Sigmoid colon (tissue), 7 donors: ENCODE measurements around the gene SLC2A1. TPM values are rescaled to one million over a fixed set of nuclear protein-coding genes. Genes with fewer than 3 reads are reported as not detected.

ENCODE experiments used
- DNase-seq: peaks from one replicate; pipeline ENCODE4 v3.0.0-alpha.2; 2019
- H3K27ac ChIP-seq, 4 donors: fragments of 200-600 bp; sonication (generic); one replicate each; pipeline ENCODE4 v1.5.1; 2016 to 2019; ENCODE audit warnings: mild to moderate bottlenecking in 1 of 4
- H3K27me3 ChIP-seq, 3 donors: fragments of 200-600 bp; sonication (generic); one replicate each; pipeline ENCODE4 v1.5.1; 2019; ENCODE audit warnings: mild to moderate bottlenecking in 1 of 3
- H3K36me3 ChIP-seq, 4 donors: fragments of 200-600 bp; sonication (generic); one replicate each; pipeline ENCODE4 v1.5.1; 2016 to 2019
- H3K4me1 ChIP-seq, 4 donors: fragments of 200-600 bp; sonication (generic); one replicate each; pipeline ENCODE4 v1.5.1; 2017 to 2019
- H3K4me3 ChIP-seq, 4 donors: fragments of 200-600 bp; sonication (generic); one replicate each; pipeline ENCODE4 v1.5.1; 2017 to 2019; ENCODE audit warnings: mild to moderate bottlenecking in 2 of 4, moderate library complexity in 1 of 4
- H3K9me3 ChIP-seq, 4 donors: fragments of 200-600 bp in 3 of 4; sonication (generic) in 3 of 4; one replicate each; pipeline versions ENCODE4 v1.5.1 to v1.6.1; 2013 to 2019
- CTCF ChIP-seq, 4 experiments: fragments of 450-650 bp in 3 of 4; fragments of 200-600 bp in 1 of 4; IDR thresholded peaks; one replicate each; pipeline ENCODE4 v1.5.1; 2016 to 2019; ENCODE audit warnings: antibody characterized with exemption in 4 of 4, mild to moderate bottlenecking in 3 of 4, moderate library complexity in 2 of 4
- EP300 ChIP-seq, 4 donors: sonication (generic); formaldehyde crosslinking; IDR thresholded peaks; one replicate each; pipeline ENCODE4 v1.6.1; 2017; ENCODE audit warnings: antibody characterized with exemption in 4 of 4
- POLR2A ChIP-seq, 2 donors: fragments of 450-650 bp; IDR thresholded peaks; one replicate each; pipeline ENCODE4 v1.6.1; 2016; ENCODE audit warnings: antibody characterized with exemption in 2 of 2, mild to moderate bottlenecking in 2 of 2, moderate library complexity in 2 of 2
- POLR2AphosphoS5 ChIP-seq, 4 donors: sonication (generic); formaldehyde crosslinking; IDR thresholded peaks; one replicate each; pipeline ENCODE4 v1.6.1; 2017; ENCODE audit warnings: antibody characterized with exemption in 4 of 4
- WGBS, 2 donors: extraction: QIAGEN DNeasy Blood & Tissue Kit; methylation state at CpG; one replicate each; pipeline ENCODE4 v1.1.7; 2013; 5-methylcytosine and 5-hydroxymethylcytosine counted together
- intact Hi-C: fragments of 100-400 bp; cut with DNase I; formaldehyde crosslinking; loops from one replicate; pipeline ENCODE4 v1.15.1; 2023
- polyA plus RNA-seq, 3 donors: library from polyadenylated mRNA; stranded (reverse); fragments of 200-250 nt; gene quantifications; one replicate each; pipeline ENCODE4 v1.2.3, GENCODE V29; 2013
- total RNA-seq, 4 donors: library from RNA; depleted of rRNA; stranded (reverse); fragments of >200 nt; gene quantifications; one replicate each; pipeline ENCODE4 v1.1.0, GENCODE V29; 2016
- donor health status: healthy with polysubstance abuse.
- donor health status: Bipolar disorder and iron deficiency.
- donor health status: healthy.

Gene SLC2A1
- total and polyA plus RNA-seq, 7 donors: 4.2 to 44.9 (median 11.1) TPM

- intact Hi-C loops: no loop called here
- no peaks in the 10 kb centered on the region for H3K36me3 ChIP-seq
- H3K27me3 ChIP-seq: no peaks in the 10 kb centered on the region
- H3K4me3 ChIP-seq: no peak overlapping the region
- H3K4me1 ChIP-seq: peaks cover 0 to 74% (median 46%) of the 10 kb centered on the region in 4 donors
- H3K27ac ChIP-seq: peak overlapping the region; percentile 1 to 86 (median 23)
- no peaks in the 10 kb centered on the region for H3K9me3 ChIP-seq
- 78 to 79% methylated on average over 10 of the region's 10 CpGs for WGBS, 2 donors
- DNase-seq: no peak
- TF ChIP-seq EP300 (IDR thresholded peaks at IDR 0.05) (no peak), POLR2AphosphoS5 (IDR thresholded peaks at IDR 0.05) (no peak), CTCF (IDR thresholded peaks at IDR 0.05) (no peak), POLR2A (IDR thresholded peaks at IDR 0.05) (no peak)
Observed at GRCh38 chr1:42946120-42946898, 12.4 kb downstream of the SLC2A1 start.

GRCh38 chr1:42945164-42945563, 13.5 kb downstream of the SLC2A1 start:
- DNase-seq: no peak
- Histone ChIP-seq H3K27ac (peak overlapping the region; percentile 53 to 86 (median 80)), H3K27me3 (no peaks in the 10 kb centered on the region), H3K9me3 (no peaks in the 10 kb centered on the region), H3K4me3 (no peak overlapping the region), H3K4me1 (peaks cover 0 to 83% (median 56%) of the 10 kb centered on the region in 4 donors), H3K36me3 (no peaks in the 10 kb centered on the region)
- WGBS, 2 donors: 63 to 85% methylated on average over 6 of the region's 6 CpGs
- intact Hi-C loops: no loop called here
- TF ChIP-seq CTCF (IDR thresholded peaks at IDR 0.05) (no peak), EP300 (IDR thresholded peaks at IDR 0.05) (no peak), POLR2AphosphoS5 (IDR thresholded peaks at IDR 0.05) (no peak), POLR2A (IDR thresholded peaks at IDR 0.05) (no peak)

- no peak for TF ChIP-seq POLR2A (IDR thresholded peaks at IDR 0.05)
- peak in 2 of 4 donors; percentile 64 to 66 for TF ChIP-seq POLR2AphosphoS5 (IDR thresholded peaks at IDR 0.05)
- H3K27ac ChIP-seq: peak overlapping the region; percentile 53 to 86 (median 80)
- 43 to 55% methylated on average over 9 of the region's 9 CpGs for WGBS, 2 donors
- H3K36me3 ChIP-seq: no peaks in the 10 kb centered on the region
- H3K4me1 ChIP-seq: peaks cover 0 to 83% (median 56%) of the 10 kb centered on the region in 4 donors
- no peak overlapping the region for H3K4me3 ChIP-seq
- peak; percentile 88 for DNase-seq
- H3K27me3 ChIP-seq: no peaks in the 10 kb centered on the region
- intact Hi-C loops: no loop called here
- H3K9me3 ChIP-seq: no peaks in the 10 kb centered on the region
Observed at GRCh38 chr1:42944246-42944928, 14.3 kb downstream of the SLC2A1 start.

- no peak overlapping the region for H3K4me3 ChIP-seq
- DNase-seq: no peak
- no peaks in the 10 kb centered on the region for H3K27me3 ChIP-seq
- 39 to 73% methylated on average over 6 of the region's 6 CpGs for WGBS, 2 donors
- no peaks in the 10 kb centered on the region for H3K9me3 ChIP-seq
- no peaks in the 10 kb centered on the region for H3K36me3 ChIP-seq
- intact Hi-C loops: no loop called here
- peak overlapping the region; percentile 53 to 86 (median 80) for H3K27ac ChIP-seq
- H3K4me1 ChIP-seq: peaks cover 0 to 80% (median 56%) of the 10 kb centered on the region in 4 donors
- no peak for TF ChIP-seq POLR2AphosphoS5 (IDR thresholded peaks at IDR 0.05)
- no peak for TF ChIP-seq EP300 (IDR thresholded peaks at IDR 0.05)
Observed at GRCh38 chr1:42943728-42944127, 14.9 kb downstream of the SLC2A1 start.

- Histone ChIP-seq H3K9me3 (no peaks in the 10 kb centered on the region), H3K36me3 (no peaks in the 10 kb centered on the region), H3K27me3 (no peaks in the 10 kb centered on the region), H3K4me3 (no peak overlapping the region), H3K27ac (peak overlapping the region in 3 of 4 donors; percentile 79 to 86 (median 80)), H3K4me1 (peaks cover 0 to 80% (median 56%) of the 10 kb centered on the region in 4 donors)
- peak; percentile 83 for DNase-seq
- intact Hi-C loops: no loop called here
- 13 to 46% methylated on average over 7 of the region's 7 CpGs for WGBS, 2 donors
- TF ChIP-seq CTCF (IDR thresholded peaks at IDR 0.05) (no peak), POLR2AphosphoS5 (IDR thresholded peaks at IDR 0.05) (peak in 3 of 4 donors; percentile 29 to 69 (median 60))
Observed at GRCh38 chr1:42943166-42943565, 15.5 kb downstream of the SLC2A1 start.
